Liver (tissue), 9 donors: ENCODE results near the gene PYCARD. TPM values are rescaled to one million over a fixed set of nuclear protein-coding genes. Genes with fewer than 3 reads are reported as not detected.

ENCODE experiments used
- DNase-seq: peaks from one replicate; pipeline ENCODE4 v3.0.0-alpha.2; 2017; ENCODE audit warnings: low spot score
- H3K27ac ChIP-seq, 2 donors: one replicate each; pipeline ENCODE4 v1.7.0; 2013; ENCODE audit warnings: inconsistent platforms in 2 of 2, low read length in 2 of 2, control low read depth in 1 of 2, low read depth in 1 of 2, mild to moderate bottlenecking in 1 of 2
- H3K27me3 ChIP-seq, 4 donors: one replicate each; pipeline versions ENCODE4 v1.6.1 to v1.7.0; 2013; ENCODE audit warnings: low read length in 3 of 4, inconsistent platforms in 1 of 4, mild to moderate bottlenecking in 1 of 4, moderate library complexity in 1 of 4; ENCODE audit not compliant: control insufficient read depth in 4 of 4, insufficient read depth in 4 of 4
- H3K36me3 ChIP-seq, 4 donors: one replicate each; pipeline versions ENCODE4 v1.6.1 to v1.7.0; 2013; ENCODE audit warnings: low read length in 3 of 4, mild to moderate bottlenecking in 3 of 4, low read depth in 1 of 4, moderate library complexity in 1 of 4; ENCODE audit not compliant: control insufficient read depth in 4 of 4, insufficient read depth in 3 of 4
- H3K4me1 ChIP-seq, 4 donors: one replicate each; pipeline versions ENCODE4 v1.6.1 to v1.7.0; 2013; ENCODE audit warnings: low read length in 3 of 4, mild to moderate bottlenecking in 3 of 4, moderate library complexity in 1 of 4; ENCODE audit not compliant: control insufficient read depth in 4 of 4, insufficient read depth in 4 of 4
- H3K4me3 ChIP-seq, 3 donors: one replicate each; pipeline versions ENCODE4 v1.6.1 to v1.7.0; 2013; ENCODE audit warnings: low read length in 3 of 3, control low read depth in 1 of 3, low read depth in 1 of 3, mild to moderate bottlenecking in 1 of 3
- H3K9ac ChIP-seq, 2 donors: one replicate each; pipeline ENCODE4 v1.7.0; 2013; ENCODE audit warnings: low read length in 2 of 2, mild to moderate bottlenecking in 2 of 2, moderate library complexity in 2 of 2, control low read depth in 1 of 2, low read depth in 1 of 2
- H3K9me3 ChIP-seq, 4 donors: one replicate each; pipeline versions ENCODE4 v1.6.1 to v1.7.0; 2013; ENCODE audit warnings: low read length in 3 of 4; ENCODE audit not compliant: control insufficient read depth in 4 of 4
- ATF3 ChIP-seq: IDR thresholded peaks from 2 replicates; pipeline ENCODE4 v1.6.1; 2016; ENCODE audit warnings: antibody characterized with exemption
- CTCF ChIP-seq: fragments of 150-350 bp; IDR thresholded peaks from 2 replicates; pipeline ENCODE4 v1.5.1; 2017; ENCODE audit warnings: improper control_type of control experiment, low read depth, low read length; ENCODE audit not compliant: missing input control
- EGR1 ChIP-seq, 2 donors: IDR thresholded peaks; 2 replicates each; pipeline ENCODE4 v1.6.1; 2016 to 2018; ENCODE audit warnings: antibody characterized with exemption in 2 of 2, low read depth in 2 of 2
- FOXA1 ChIP-seq: IDR thresholded peaks from 2 replicates; pipeline ENCODE4 v1.6.1; 2016; ENCODE audit warnings: antibody characterized with exemption
- FOXA2 ChIP-seq: IDR thresholded peaks from 2 replicates; pipeline ENCODE4 v1.6.1; 2016; ENCODE audit warnings: antibody characterized with exemption
- GABPA ChIP-seq, 2 donors: IDR thresholded peaks in 1 of 2; conservative IDR thresholded peaks in 1 of 2; 2 replicates each; pipeline ENCODE4 v1.6.1; 2016; ENCODE audit warnings: antibody characterized with exemption in 2 of 2, mild to moderate bottlenecking in 1 of 2, moderate library complexity in 1 of 2
- HNF4A ChIP-seq, 2 donors: conservative IDR thresholded peaks; 2 replicates each; pipeline ENCODE4 v1.6.1; 2016; ENCODE audit warnings: antibody characterized with exemption in 2 of 2, mild to moderate bottlenecking in 2 of 2
- HNF4G ChIP-seq: IDR thresholded peaks from 2 replicates; pipeline ENCODE4 v1.6.1; 2016; ENCODE audit warnings: antibody characterized with exemption
- JUND ChIP-seq, 2 donors: IDR thresholded peaks; 2 replicates each; pipeline ENCODE4 v1.6.1; 2016; ENCODE audit warnings: antibody characterized with exemption in 2 of 2
- MAX ChIP-seq: IDR thresholded peaks from 2 replicates; pipeline ENCODE4 v1.6.1; 2016; ENCODE audit warnings: antibody characterized with exemption
- NR2F2 ChIP-seq: IDR thresholded peaks from 2 replicates; pipeline ENCODE4 v1.6.1; 2016; ENCODE audit warnings: antibody characterized with exemption
- RAD21 ChIP-seq, 2 donors: IDR thresholded peaks; 2 replicates each; pipeline ENCODE4 v1.6.1; 2016; ENCODE audit warnings: antibody characterized with exemption in 2 of 2, mild to moderate bottlenecking in 2 of 2
- REST ChIP-seq: IDR thresholded peaks from 2 replicates; pipeline ENCODE4 v1.6.1; 2016; ENCODE audit warnings: antibody characterized with exemption, mild to moderate bottlenecking
- RXRA ChIP-seq, 2 donors: IDR thresholded peaks; 2 replicates each; pipeline ENCODE4 v1.6.1; 2017 to 2018; ENCODE audit warnings: antibody characterized with exemption in 2 of 2, mild to moderate bottlenecking in 1 of 2
- SP1 ChIP-seq: IDR thresholded peaks from 2 replicates; pipeline ENCODE4 v1.6.1; 2018; ENCODE audit warnings: antibody characterized with exemption, mild to moderate bottlenecking
- TAF1 ChIP-seq: conservative IDR thresholded peaks from 2 replicates; pipeline ENCODE4 v1.6.1; 2016; ENCODE audit warnings: antibody characterized with exemption, mild to moderate bottlenecking
- YY1 ChIP-seq: IDR thresholded peaks from 2 replicates; pipeline ENCODE4 v1.6.1; 2016; ENCODE audit warnings: antibody characterized with exemption, mild to moderate bottlenecking
- ZBTB33 ChIP-seq: IDR thresholded peaks from 2 replicates; pipeline ENCODE4 v1.6.1; 2016; ENCODE audit warnings: antibody characterized with exemption
- WGBS: extraction: QIAGEN DNeasy Blood & Tissue Kit; methylation state at CpG from one replicate; pipeline ENCODE4 v1.1.7; 2013; 5-methylcytosine and 5-hydroxymethylcytosine counted together
- polyA plus RNA-seq, 2 donors: library from polyadenylated mRNA; stranded (reverse) in 1 of 2; unstranded in 1 of 2; fragments of 200-250 nt in 1 of 2; fragments of >200 nt in 1 of 2; fragmentation: Nextera tagmentation in 1 of 2; extraction: Ambion mirVana in 1 of 2; gene quantifications; one replicate each; pipeline versions ENCODE4 v1.2.1 to v1.2.3, GENCODE V29; 2013 to 2015
- total RNA-seq, 2 donors: library from RNA; depleted of rRNA; stranded (reverse); fragments of >200 nt; gene quantifications; one replicate each; pipeline ENCODE4 v1.2.3, GENCODE V29; 2014
- donor health status: healthy.
- donor health status: healthy.
- donor health status: healthy.
- donor health status: healthy.
- donor health status: healthy.

Gene PYCARD
- total and polyA plus RNA-seq, 4 donors, result 6.7 to 35.9 (median 10.8) TPM

- no peaks in the 10 kb centered on the region for H3K36me3 ChIP-seq
- TF ChIP-seq JUND (IDR thresholded peaks at IDR 0.05), result no peak
- no peak for TF ChIP-seq GABPA (IDR thresholded peaks at IDR 0.05 in 1 of 2, conservative IDR thresholded peaks at IDR 0.05 in 1 of 2)
- TF ChIP-seq FOXA2, result no peak
- TF ChIP-seq YY1, result no peak
- no peak for TF ChIP-seq FOXA1
Observed at GRCh38 chr16:31229501-31229900, 26.9 kb upstream of the PYCARD start.

GRCh38 chr16:31228206-31228605, 25.6 kb upstream of the PYCARD start:
- no peak for TF ChIP-seq RAD21 (IDR thresholded peaks at IDR 0.05)
- no peak for TF ChIP-seq NR2F2
- TF ChIP-seq MAX, result no peak
- TF ChIP-seq CTCF, result no peak
- TF ChIP-seq YY1, result no peak
- TF ChIP-seq ZBTB33, result no peak
- no peak for TF ChIP-seq RXRA (IDR thresholded peaks at IDR 0.05)
- no peak for TF ChIP-seq FOXA1
- TF ChIP-seq ATF3, result no peak
- no peak for TF ChIP-seq HNF4A (conservative IDR thresholded peaks at IDR 0.05)
- no peak for TF ChIP-seq EGR1 (IDR thresholded peaks at IDR 0.05; ENCODE audit: low read depth in 2 of 2)
- no peak for TF ChIP-seq SP1
- TF ChIP-seq GABPA (IDR thresholded peaks at IDR 0.05 in 1 of 2, conservative IDR thresholded peaks at IDR 0.05 in 1 of 2), result no peak
- TF ChIP-seq REST, result no peak
- TF ChIP-seq FOXA2, result no peak
- TF ChIP-seq JUND (IDR thresholded peaks at IDR 0.05), result no peak
- TF ChIP-seq TAF1, result no peak
- TF ChIP-seq HNF4G, result no peak
- WGBS, result 91% methylated on average over 4 of the region's 4 CpGs
- Histone ChIP-seq H3K4me1 (peaks cover 0 to 5% (median 0%) of the 10 kb centered on the region in 4 donors), H3K27me3 (no peaks in the 10 kb centered on the region), H3K27ac (no peak overlapping the region), H3K9me3 (peaks cover 0 to 1% (median 0%) of the 10 kb centered on the region in 4 donors), H3K36me3 (no peaks in the 10 kb centered on the region), H3K4me3 (no peak overlapping the region), H3K9ac (no peak overlapping the region)
- DNase-seq, result no peak

More at GRCh38 chr16:31229501-31229900, 26.9 kb upstream of the PYCARD start:
- H3K9me3 ChIP-seq, result peaks cover 0 to 2% (median 0%) of the 10 kb centered on the region in 4 donors
- no peak for DNase-seq
- no peak overlapping the region for H3K9ac ChIP-seq
- WGBS, result 65% methylated on average over 10 of the region's 10 CpGs
- no peak overlapping the region for H3K27ac ChIP-seq
- H3K4me1 ChIP-seq, result peaks cover 0 to 5% (median 0%) of the 10 kb centered on the region in 4 donors
- H3K27me3 ChIP-seq, result no peaks in the 10 kb centered on the region
- H3K4me3 ChIP-seq, result no peak overlapping the region
